ENCODE data around the gene CACNA1B.

The CACNA1B gene

GRCh38 chr9:137956688-137957385 lies 79.3 kb downstream of the CACNA1B start:
- no peak for DNase-seq (ENCODE audit: insufficient read length, low spot score)
- FAIRE-seq, result no peak

GRCh38 chr9:137959641-137960411 lies 82.2 kb downstream of the CACNA1B start:
- DNase-seq (ENCODE audit: insufficient read length, low spot score) (no peak), FAIRE-seq (no peak)

- no peak for FAIRE-seq
These were observed 82.9 kb downstream of the CACNA1B start for GRCh38 chr9:137960496-137960895.

GRCh38 chr9:137963525-137963924 lies 85.9 kb downstream of the CACNA1B start:
- FAIRE-seq (no peak), DNase-seq (ENCODE audit: insufficient read length, low spot score) (no peak)

More at GRCh38 chr9:137960496-137960895, 82.9 kb downstream of the CACNA1B start:
- DNase-seq (ENCODE audit: insufficient read length, low spot score), result no peak

- FAIRE-seq, result no peak
- no peak for DNase-seq (ENCODE audit: insufficient read length, low spot score)
These were observed 87.7 kb downstream of the CACNA1B start for GRCh38 chr9:137965177-137965795.

- no peak for DNase-seq (ENCODE audit: insufficient read length, low spot score)
- FAIRE-seq, result no peak
These were observed 89.8 kb downstream of the CACNA1B start for GRCh38 chr9:137967280-137967953.

GRCh38 chr9:137968235-137968634 lies 90.7 kb downstream of the CACNA1B start:
- DNase-seq (ENCODE audit: insufficient read length, low spot score), result no peak
- FAIRE-seq, result no peak

GRCh38 chr9:137969008-137969407 lies 91.4 kb downstream of the CACNA1B start:
- FAIRE-seq, result no peak

GRCh38 chr9:137969685-137970084 lies 92.1 kb downstream of the CACNA1B start:
- FAIRE-seq (no peak), DNase-seq (ENCODE audit: insufficient read length, low spot score) (no peak)

More at GRCh38 chr9:137969008-137969407, 91.4 kb downstream of the CACNA1B start:
- DNase-seq (ENCODE audit: insufficient read length, low spot score), result no peak

- no peak for DNase-seq (ENCODE audit: insufficient read length, low spot score)
- no peak for FAIRE-seq
These were observed 92.5 kb downstream of the CACNA1B start for GRCh38 chr9:137970098-137970497.

GRCh38 chr9:137970686-137971476 lies 93.3 kb downstream of the CACNA1B start:
- no peak for DNase-seq (ENCODE audit: insufficient read length, low spot score)
- FAIRE-seq, result no peak

GRCh38 chr9:137971477-137972138 lies 94.0 kb downstream of the CACNA1B start:
- FAIRE-seq (no peak), DNase-seq (ENCODE audit: insufficient read length, low spot score) (no peak)

GRCh38 chr9:137972355-137972987 lies 94.9 kb downstream of the CACNA1B start:
- no peak for DNase-seq (ENCODE audit: insufficient read length, low spot score)
- FAIRE-seq, result no peak

GRCh38 chr9:137972988-137973470 lies 95.4 kb downstream of the CACNA1B start:
- DNase-seq (ENCODE audit: insufficient read length, low spot score) (no peak), FAIRE-seq (no peak)

GRCh38 chr9:137973829-137974416 lies 96.3 kb downstream of the CACNA1B start:
- no peak for DNase-seq (ENCODE audit: insufficient read length, low spot score)
- no peak for FAIRE-seq

- DNase-seq (ENCODE audit: insufficient read length, low spot score) (no peak), FAIRE-seq (no peak)
These were observed 97.4 kb downstream of the CACNA1B start for GRCh38 chr9:137974746-137975526.

- DNase-seq (ENCODE audit: insufficient read length, low spot score) (no peak), FAIRE-seq (no peak)
These were observed 97.9 kb downstream of the CACNA1B start for GRCh38 chr9:137975527-137975913.
